HG02840 (cell line): ENCODE measurements around the gene EPHA4.

ENCODE experiments used
- ATAC-seq: cut with Tn5 transposase; IDR thresholded peaks from one replicate; pipeline ENCODE4 v1.9.1; 2021; ENCODE audit warnings: mild to moderate bottlenecking, moderate library complexity, moderate number of reproducible peaks; ENCODE audit not compliant: unreplicated experiment, low FRiP score

Gene EPHA4

GRCh38 chr2:221572821-221573429, 821 bp upstream of the EPHA4 start:
- peak; percentile 28 for ATAC-seq

GRCh38 chr2:221571551-221572218, 419 bp downstream of the EPHA4 start:
- ATAC-seq: peak; percentile 15

GRCh38 chr2:221571025-221571550, 1.0 kb downstream of the EPHA4 start:
- no peak for ATAC-seq

- ATAC-seq: no peak
Measured at GRCh38 chr2:221570321-221570935, 1.7 kb downstream of the EPHA4 start.

DNA sequence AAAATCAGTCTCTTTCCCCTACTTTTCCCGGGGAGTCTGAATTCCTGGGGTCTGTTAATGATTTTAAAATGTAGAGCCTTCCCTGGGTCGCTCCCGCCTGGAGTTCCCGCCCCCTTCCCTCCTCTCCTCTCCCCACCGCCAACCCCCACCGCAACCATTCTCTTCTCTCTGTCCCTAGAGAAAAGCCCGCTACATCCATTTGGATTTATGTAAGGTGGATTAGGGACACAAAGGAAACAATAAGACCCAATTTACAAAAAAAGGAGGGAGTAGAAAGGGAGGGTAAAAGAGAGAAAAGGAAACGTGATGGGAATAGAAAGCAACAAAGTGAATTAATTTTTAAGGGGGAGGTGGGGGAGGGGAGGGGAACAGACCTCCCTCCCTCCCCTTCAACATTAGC, 2.2 kb downstream of the EPHA4 start:
- no peak for ATAC-seq

DNA sequence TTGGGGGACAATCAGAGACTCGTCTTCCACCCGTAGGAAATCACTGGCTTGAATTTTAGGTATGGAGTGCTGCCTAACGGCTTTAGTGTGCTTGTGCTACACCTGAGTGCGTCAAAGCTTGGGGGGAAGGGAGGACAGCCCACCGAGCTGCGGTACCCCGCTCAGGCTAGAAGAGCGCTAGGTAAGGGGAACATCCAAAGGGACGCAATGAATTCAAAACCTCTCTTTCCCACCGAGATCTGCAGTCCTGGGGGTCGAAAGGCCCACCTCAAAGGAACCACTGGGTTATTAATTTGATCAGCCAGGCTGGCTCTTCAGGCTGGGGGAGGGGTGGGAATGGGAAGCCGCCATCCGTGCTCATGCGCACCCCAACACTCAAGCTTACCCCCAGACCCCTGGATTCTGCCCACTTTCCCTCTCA, 2.7 kb downstream of the EPHA4 start:
- ATAC-seq: no peak

- no peak for ATAC-seq
Measured at GRCh38 chr2:221568299-221568698, 3.8 kb downstream of the EPHA4 start.

- no peak for ATAC-seq
Measured at GRCh38 chr2:221567809-221568208, 4.3 kb downstream of the EPHA4 start.

DNA sequence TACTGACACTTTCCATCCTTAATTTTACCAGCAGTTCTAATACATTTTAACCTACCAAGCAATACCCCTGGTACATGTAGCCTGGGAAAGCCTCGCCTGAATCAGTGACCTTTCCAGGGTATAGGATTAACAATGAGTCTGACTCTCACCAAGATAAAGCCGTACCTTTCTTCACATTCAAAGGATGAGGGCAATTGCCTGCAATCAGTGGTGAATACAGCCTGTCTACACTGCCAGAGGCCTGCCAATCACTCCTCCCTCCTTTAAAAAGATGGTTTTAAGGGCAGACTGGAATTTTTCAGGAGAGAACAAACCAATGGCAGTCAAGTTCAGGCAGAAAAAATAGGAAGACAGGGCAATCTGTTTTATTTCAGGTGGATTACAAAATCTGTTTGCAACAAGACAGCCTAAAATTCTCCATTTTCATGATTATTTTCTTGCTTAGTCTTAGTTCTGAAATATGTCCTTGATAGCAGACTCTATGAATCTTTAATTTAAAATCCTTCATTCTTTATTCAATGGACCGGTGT, 4.8 kb downstream of the EPHA4 start:
- no peak for ATAC-seq

DNA sequence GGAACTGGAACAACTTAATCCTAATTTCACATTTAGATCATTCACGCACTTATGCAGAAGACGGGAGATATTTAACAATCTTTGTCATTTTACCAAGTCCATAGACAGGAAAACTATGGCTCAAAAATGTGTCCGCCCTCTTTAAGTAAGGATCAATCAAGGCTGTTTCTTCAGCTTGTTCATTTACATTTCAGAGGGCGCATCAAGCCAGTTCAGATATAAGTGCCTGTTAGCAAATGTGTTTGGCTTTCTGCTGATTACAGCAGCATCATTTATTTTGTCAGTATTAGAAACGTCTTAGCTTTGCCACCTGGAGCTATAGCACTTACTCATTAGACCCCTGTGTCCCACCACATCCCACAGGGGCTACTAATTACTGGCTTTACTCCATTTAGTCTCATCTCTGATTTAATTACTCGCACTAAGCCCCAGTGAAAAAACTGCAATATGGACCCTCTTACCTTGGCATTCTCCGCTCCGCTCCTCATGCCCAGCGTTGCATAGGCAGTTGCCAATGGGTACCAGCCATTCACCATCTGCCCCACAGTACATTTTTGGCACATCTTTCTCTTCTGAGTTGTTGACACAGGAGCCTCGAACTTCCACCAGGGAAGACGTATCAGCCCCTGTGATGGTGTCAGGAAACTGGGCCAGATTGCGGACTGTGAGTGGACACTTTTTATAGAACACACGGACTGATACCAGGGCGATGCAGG, 8.7 kb downstream of the EPHA4 start:
- ATAC-seq: no peak

DNA sequence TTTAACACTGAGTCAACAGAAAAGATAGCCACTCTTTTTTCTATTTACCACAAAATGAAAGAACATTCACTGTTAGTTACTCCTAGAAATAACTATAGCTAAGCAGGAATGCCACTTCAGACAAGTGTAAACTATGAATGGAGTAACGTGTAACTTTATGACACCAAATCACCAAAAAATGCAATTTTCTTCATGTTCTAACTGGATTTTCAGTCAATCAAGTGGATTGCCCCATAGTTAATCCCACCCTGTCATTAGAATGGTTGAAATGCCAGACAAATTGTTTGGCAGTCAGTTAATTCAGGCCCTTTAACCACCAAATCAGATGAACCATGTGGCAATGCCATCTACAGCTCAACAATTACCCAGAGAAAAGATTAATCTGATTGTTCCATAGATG, 9.9 kb downstream of the EPHA4 start:
- no peak for ATAC-seq

GRCh38 chr2:221561770-221562169, 10.3 kb downstream of the EPHA4 start:
- no peak for ATAC-seq

GRCh38 chr2:221559991-221560390, 12.1 kb downstream of the EPHA4 start:
- ATAC-seq: no peak

DNA sequence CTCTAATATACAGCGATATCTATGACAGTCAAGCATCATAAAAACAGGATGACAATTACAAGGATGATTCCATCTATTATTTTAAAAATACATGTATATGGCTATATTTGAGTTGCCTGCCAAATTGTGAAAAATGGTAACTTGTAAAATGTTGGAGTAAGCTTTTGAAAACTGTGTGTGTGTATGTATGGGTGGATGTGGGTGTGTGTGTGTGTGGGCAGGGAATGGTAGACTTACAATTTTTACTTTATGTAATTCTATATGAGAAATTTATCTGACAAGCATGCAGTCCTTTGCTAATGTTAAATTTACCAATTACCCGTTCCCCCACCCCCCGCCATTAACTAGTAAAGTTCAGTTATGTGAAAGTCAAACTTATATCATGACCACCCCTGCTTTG, 14.0 kb downstream of the EPHA4 start:
- no peak for ATAC-seq

DNA sequence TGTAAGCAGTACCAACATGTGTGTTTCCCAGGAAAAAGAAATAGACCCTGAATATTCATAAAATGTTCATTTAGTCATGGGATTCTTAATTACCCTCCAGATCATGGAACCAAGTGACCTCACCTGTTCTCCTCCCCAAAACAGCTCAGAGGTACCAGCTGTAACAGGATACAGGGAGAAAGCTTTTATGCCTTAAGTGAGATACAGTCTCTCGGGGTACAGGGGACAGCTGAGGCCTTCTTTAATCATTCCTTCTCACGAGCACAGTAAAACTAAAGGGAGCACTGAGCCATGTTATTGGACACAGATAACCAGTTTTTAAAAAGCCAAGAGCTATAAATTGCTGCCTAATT, 16.6 kb downstream of the EPHA4 start:
- ATAC-seq: peak; percentile 36

DNA sequence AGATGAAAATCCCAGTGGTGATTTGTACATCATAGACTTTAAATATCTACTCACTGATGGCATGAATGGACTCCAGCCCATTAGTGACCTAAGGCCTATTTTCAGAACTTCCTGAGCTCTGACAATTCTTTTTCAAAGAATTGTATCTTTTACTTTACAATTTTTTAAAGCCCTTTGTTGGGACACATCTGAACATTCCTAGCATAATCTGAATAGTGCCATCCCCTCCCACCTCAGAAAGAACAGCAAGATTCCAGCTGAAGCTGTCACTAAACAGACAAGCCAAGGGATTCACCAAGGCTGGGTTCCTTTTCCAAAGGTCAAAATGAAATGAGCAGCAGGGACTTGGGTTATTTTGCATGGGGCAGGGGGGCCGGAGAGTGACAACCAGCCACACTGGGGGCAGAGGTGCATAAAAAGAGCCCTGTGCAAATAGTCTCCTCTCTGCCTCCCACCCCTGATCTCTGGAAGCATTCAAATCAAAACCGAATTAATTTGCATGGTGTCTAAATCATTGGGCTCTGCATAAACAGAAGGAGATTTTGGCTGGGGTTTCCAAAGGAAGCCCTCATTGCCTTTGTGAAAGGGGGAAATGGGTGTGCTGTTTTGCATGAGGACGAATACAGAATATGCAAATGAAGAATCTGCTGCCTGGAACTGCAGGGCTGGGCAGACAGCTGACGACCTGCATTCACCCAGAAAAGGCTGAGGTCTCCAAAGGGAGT, 17.2 kb downstream of the EPHA4 start:
- peak; percentile 98 for ATAC-seq

DNA sequence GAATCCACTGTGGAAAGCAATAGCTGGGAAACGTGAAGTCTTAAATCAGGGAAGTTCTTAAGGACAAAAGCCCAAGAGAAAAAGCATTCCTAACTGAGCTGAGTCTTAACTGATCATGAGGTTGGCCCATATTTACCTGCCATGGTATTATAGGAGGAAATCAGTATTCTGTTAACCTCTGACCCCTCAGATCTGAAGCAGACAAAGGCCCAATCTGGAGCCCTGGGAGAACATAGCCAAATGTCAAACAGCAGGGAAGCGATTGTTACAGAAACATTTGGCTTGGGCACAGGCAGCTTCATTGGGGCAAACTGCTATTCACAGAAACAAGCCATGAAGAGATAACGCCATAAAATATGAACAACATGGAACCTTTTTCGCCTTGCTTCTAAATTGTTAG, 18.8 kb downstream of the EPHA4 start:
- ATAC-seq: no peak

DNA sequence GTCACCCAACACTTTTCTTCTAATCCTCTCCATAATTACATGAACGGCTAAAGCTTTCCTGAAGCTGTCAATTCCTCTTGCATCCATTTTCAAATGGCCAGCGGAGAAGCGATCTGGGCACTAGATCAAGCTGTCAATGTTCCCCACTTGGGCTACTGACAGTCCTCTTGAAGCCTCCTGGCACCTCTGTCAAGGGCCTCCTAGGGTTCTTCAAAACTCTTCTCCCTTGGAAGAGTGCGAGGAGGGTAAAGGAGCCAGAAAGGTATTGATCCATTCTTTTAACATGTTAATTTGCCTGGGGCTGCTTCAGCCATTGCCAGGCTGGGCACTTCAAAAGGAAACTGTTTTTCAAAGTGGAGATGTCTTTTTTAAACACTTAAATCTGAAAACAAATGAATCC, 19.8 kb downstream of the EPHA4 start:
- ATAC-seq: no peak

- ATAC-seq: no peak
Measured at GRCh38 chr2:221551864-221552263, 20.2 kb downstream of the EPHA4 start.

GRCh38 chr2:221549143-221549542, 23.0 kb downstream of the EPHA4 start:
- peak; percentile 76 for ATAC-seq
